H1 (cell line): ENCODE results near the gene ZNF586. TPM values are rescaled to one million over a fixed set of nuclear protein-coding genes. Genes with fewer than 3 reads are reported as not detected.
A peak's percentile ranks its signal among the peaks of the same experiment; 100 is the strongest.

Experiments used
- BACH1 ChIP-seq: IDR thresholded peaks from 2 replicates; pipeline ENCODE4 v1.6.1; 2012; ENCODE audit warnings: low read length, improper control_type of control experiment
- BCL11A ChIP-seq, 2 experiments: IDR thresholded peaks; one replicate each; pipeline ENCODE4 v1.6.1; 2011; ENCODE audit warnings: low read depth in 2 of 2, low read length in 2 of 2, mild to moderate bottlenecking in 2 of 2
- CHD2 ChIP-seq: IDR thresholded peaks from 2 replicates; pipeline ENCODE4 v1.6.1; 2012; ENCODE audit warnings: low read length, improper control_type of control experiment
- EP300 ChIP-seq, 2 experiments: IDR thresholded peaks; 1 replicate in 1 of 2; 2 replicates in 1 of 2; pipeline ENCODE4 v1.6.1; 2011 to 2012; ENCODE audit warnings: low read depth in 2 of 2, low read length in 2 of 2, mild to moderate bottlenecking in 2 of 2, borderline replicate concordance in 1 of 2, inconsistent platforms in 1 of 2, moderate library complexity in 1 of 2
- NANOG ChIP-seq: IDR thresholded peaks from 2 replicates; pipeline ENCODE4 v1.6.1; 2011; ENCODE audit warnings: low read length, low read depth, mild to moderate bottlenecking, inconsistent platforms; ENCODE audit not compliant: insufficient read depth, poor library complexity, severe bottlenecking
- RAD21 ChIP-seq, 2 experiments: IDR thresholded peaks in 1 of 2; conservative IDR thresholded peaks in 1 of 2; 2 replicates each; pipeline ENCODE4 v1.6.1; 2011; ENCODE audit warnings: low read depth in 2 of 2, low read length in 2 of 2, improper control_type of control experiment in 1 of 2, inconsistent platforms in 1 of 2, mild to moderate bottlenecking in 1 of 2, moderate library complexity in 1 of 2
- SIRT6 ChIP-seq: IDR thresholded peaks from one replicate; pipeline ENCODE4 v1.7.1; 2012; ENCODE audit warnings: low read length, inconsistent platforms
- YY1 ChIP-seq: IDR thresholded peaks from 2 replicates; pipeline ENCODE4 v1.6.1; 2011; ENCODE audit warnings: low read depth, mild to moderate bottlenecking, low read length
- polyA plus RNA-seq, 7 experiments: library from polyadenylated mRNA; depleted of rRNA in 3 of 7; stranded (reverse) in 5 of 7; unstranded in 2 of 7; fragments of >200 nt in 5 of 7; fragments of 200-250 nt in 2 of 7; gene quantifications; 1 replicate in 5 of 7; 2 replicates in 1 of 7; 4 replicates in 1 of 7; pipeline versions ENCODE4 v1.2.1 to v1.2.3, GENCODE V29; 2011 to 2013; ENCODE audit warnings: missing spikeins in 2 of 7, mixed read lengths in 2 of 7
- total RNA-seq: library from RNA; stranded (reverse); fragmentation: NEBNext Ultra II Directional; extraction: Animal tissue kit (Norgen Biotek cat#: 25700); gene quantifications from 2 replicates; pipeline ENCODE4 v1.2.1, GENCODE V29; 2021
- TF ChIP-seq, protein P1 (sequence below): IDR thresholded peaks from 2 replicates; pipeline ENCODE4 v1.6.1; 2012; ENCODE audit warnings: inconsistent platforms
- TF ChIP-seq, protein P2 (sequence below): IDR thresholded peaks from 2 replicates; pipeline ENCODE4 v1.6.1; 2012; ENCODE audit warnings: inconsistent platforms

Gene ZNF586
- total and polyA plus RNA-seq, 2 of the 8 experiments (the other 6 are each of a cell fraction or from before 2014, with no cell fraction given), result 8.1 to 15.5 TPM

DNA sequence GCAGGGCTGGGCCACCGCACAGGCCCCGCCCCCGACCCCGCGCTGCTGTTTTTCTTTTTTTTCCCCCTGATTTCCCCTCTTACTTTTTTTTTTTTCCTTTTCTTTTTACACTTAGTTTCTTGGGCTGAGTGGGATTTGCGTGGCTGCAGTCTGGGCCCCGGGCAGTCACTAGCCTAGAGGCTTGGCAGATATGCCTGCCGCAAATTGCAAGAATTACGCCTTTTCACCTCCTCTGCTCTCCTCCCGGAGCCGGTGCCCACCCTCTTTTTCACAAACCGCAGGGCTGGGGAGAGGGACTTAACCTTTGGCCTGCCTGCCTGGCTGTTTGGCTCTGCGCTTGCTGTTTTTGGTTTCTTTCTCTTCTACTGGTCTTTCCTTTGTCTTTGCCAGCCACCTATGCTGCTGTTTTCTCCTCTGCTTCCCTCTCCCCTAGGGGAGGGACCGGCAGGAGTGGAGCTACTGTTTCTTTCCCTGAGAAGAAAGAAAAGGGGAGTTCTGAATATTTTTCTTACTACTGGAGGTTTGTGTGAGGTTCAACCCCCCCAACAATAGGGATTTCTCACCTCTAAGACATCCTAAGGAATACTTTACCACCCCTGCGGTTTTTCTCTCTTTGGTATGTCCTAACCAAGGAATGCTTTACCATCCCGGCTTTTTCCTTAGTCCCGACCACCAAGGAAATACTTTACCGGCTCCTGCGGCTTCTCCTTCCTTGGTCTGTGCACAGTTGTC lies 34.3 kb downstream of the ZNF586 start (continued):
- TF ChIP-seq SIRT6 (no peak), NANOG (no peak), RAD21 (IDR thresholded peaks at IDR 0.05 in 1 of 2, conservative IDR thresholded peaks at IDR 0.05 in 1 of 2; ENCODE audit: low read depth in 2 of 2, low read length in 2 of 2) (no peak), BCL11A (IDR thresholded peaks at IDR 0.05; ENCODE audit: low read depth in 2 of 2, low read length in 2 of 2) (no peak), BACH1 (no peak), EP300 (IDR thresholded peaks at IDR 0.05; ENCODE audit: borderline replicate concordance in 1 of 2, low read depth in 2 of 2, low read length in 2 of 2) (peak in 1 of 2 experiments; percentile 70; a peak in 1 of 3 replicates), YY1 (no peak), CHD2 (no peak)
- TF ChIP-seq, protein P1, sequence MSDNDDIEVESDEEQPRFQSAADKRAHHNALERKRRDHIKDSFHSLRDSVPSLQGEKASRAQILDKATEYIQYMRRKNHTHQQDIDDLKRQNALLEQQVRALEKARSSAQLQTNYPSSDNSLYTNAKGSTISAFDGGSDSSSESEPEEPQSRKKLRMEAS, result no peak
- TF ChIP-seq, protein P2, sequence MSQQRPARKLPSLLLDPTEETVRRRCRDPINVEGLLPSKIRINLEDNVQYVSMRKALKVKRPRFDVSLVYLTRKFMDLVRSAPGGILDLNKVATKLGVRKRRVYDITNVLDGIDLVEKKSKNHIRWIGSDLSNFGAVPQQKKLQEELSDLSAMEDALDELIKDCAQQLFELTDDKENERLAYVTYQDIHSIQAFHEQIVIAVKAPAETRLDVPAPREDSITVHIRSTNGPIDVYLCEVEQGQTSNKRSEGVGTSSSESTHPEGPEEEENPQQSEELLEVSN, result no peak
